Ammon's horn (tissue), 1 donor: Measurements from ENCODE around the gene LMNA.
"Not testable (repeated sequence)": the region's sequence is repeated elsewhere in the genome, so short reads cannot be mapped to it uniquely, and the experiment has no call there.

Experiments
- DNase-seq: peaks from one replicate; pipeline ENCODE4 v3.0.0-alpha.2; 2016; ENCODE audit warnings: low spot score

LMNA gene

GRCh38 chr1:156164125-156164831 is 49.8 kb downstream of the LMNA start:
- DNase-seq, result no peak

GRCh38 chr1:156165083-156165482 is 50.6 kb downstream of the LMNA start:
- DNase-seq, result no peak

GRCh38 chr1:156167536-156167935 is 53.0 kb downstream of the LMNA start:
- DNase-seq, result no peak

GRCh38 chr1:156172696-156173470 is 58.4 kb downstream of the LMNA start:
- DNase-seq, result no peak

- no peak for DNase-seq
These were observed 62.2 kb downstream of the LMNA start for GRCh38 chr1:156176610-156177210.

GRCh38 chr1:156177919-156178654 is 63.6 kb downstream of the LMNA start:
- no peak for DNase-seq

- DNase-seq, result no peak
These were observed 66.0 kb downstream of the LMNA start for GRCh38 chr1:156180471-156180870.

GRCh38 chr1:156181391-156181924 is 66.9 kb downstream of the LMNA start:
- not testable (repeated sequence) for DNase-seq

- DNase-seq, result not testable (repeated sequence)
These were observed 67.7 kb downstream of the LMNA start for GRCh38 chr1:156182010-156182779.

- DNase-seq, result not testable (repeated sequence)
These were observed 72.1 kb downstream of the LMNA start for GRCh38 chr1:156186347-156187177.
